ENCODE data around the gene CACNA1G.

DNA sequence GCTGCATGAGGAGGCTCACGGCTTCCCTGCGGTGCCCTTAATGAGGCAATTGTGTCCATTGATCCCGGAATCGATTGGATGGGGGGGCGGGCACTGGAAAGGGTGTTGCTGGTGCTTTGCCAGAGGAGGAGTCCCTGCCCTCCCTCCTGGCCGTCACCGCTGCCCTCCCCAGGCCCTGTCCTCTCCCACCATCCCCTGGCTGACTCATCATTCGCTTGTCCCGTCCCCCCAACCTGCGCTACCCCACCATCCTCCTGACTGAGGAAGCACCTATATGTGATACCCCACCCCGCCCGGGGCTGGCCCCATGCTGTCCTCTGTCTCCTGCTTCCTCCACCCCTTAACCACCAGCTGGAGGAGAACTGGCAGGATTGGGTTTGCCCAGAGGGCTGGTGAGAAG lies 20.8 kb downstream of the CACNA1G start:
- TF ChIP-seq GATA2 (IDR thresholded peaks at IDR 0.05; ENCODE audit: low read depth, low read length) (no peak), GATA3 (IDR thresholded peaks at IDR 0.05; ENCODE audit: low read depth, low read length) (no peak)

All from SH-SY5Y (cell line).